Amygdala (tissue), 56 donors: Measurements from ENCODE around the gene MYCBP.

Experiments used
- DNase-seq, 56 donors: peaks; one replicate each; lab custom pipeline; 2025; lab: John Stamatoyannopoulos, UW

The MYCBP gene

GRCh38 chr1:38826886-38827285, 46.3 kb downstream of the MYCBP start:
- DNase-seq, result no peak

DNA sequence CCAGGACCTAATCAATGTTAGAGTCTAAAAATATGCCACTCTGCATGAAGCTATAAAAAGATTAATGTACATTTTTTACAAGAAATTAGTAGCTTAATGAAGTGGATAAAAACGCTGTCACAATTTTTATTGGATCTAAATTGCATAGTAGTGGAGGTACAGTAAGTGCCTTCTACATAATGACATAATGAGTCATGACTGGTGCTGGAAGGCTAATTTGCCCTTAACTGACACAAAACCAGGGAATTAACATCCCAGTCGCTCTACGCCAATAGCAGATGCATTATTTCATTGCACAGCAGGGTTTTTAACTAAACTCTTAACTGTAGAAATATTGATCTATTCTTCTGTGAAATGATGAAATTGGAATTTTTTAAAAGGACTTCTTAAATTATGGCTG, 46.9 kb downstream of the MYCBP start:
- no peak for DNase-seq

DNA sequence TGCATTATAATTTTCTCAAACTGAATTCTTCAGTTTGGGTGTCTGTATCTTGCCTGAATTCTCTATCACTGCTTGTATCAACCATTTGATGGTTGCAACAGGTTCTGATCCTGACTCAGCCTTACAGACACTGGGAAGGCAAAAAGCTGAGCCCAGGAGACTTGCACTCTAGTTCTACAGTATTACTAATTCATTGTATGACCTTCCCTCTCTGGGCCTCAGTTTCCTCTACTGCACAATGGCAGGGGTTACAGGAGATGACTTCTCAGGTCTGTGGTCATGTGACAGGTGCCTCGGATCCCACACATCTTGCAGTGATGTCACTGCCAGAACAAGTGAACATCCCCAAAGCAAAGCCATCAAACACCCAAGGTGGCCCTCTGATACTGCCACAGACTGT, 52.3 kb downstream of the MYCBP start:
- DNase-seq, result no peak

DNA sequence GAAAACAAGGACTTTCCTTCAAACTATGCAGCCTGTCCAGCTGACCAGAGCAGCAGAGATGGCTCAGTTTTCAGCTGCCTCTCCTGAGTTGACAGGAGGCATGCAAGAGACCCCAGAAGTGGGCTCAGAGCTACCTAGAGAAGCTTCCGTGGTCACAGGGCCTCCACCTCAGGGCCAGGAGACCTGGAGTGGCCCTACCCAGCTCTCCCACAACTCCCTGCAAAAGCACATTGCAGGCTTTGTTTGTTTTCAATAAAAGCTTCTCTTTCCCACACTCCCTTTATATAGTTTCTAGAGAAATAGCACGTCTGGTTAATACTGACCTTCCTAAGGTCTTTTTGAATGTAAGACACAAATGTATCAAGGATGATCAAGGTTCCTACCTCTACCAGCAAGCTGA, 53.6 kb downstream of the MYCBP start:
- no peak for DNase-seq

DNA sequence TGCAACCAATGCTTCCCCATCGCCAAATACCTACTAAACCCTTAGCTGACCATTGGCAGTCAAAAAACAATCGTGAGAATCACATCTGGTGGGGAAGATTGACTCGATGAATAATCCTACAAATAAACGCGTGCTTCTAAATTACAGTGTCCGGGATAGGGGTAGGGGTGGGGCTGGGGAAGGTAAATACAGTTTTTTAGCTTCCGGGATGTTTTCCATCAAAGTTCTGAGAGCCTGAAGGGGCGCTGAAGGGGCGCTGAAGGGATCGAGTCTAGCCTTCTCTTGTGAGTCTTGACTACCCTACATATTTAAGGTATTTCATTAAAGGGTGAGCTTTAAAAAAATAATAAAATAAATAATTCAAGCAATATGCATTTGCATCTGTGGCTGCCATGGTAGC, 54.1 kb downstream of the MYCBP start:
- no peak for DNase-seq

GRCh38 chr1:38818175-38818976, 54.8 kb downstream of the MYCBP start:
- DNase-seq, result peak in 10 of 56 donors; percentile 4 to 60 (median 15)

GRCh38 chr1:38817267-38818174, 55.6 kb downstream of the MYCBP start:
- no peak for DNase-seq

GRCh38 chr1:38815903-38816627, 57.1 kb downstream of the MYCBP start:
- DNase-seq, result peak in 4 of 56 donors; percentile 6 to 14 (median 10)

- DNase-seq, result no peak
Observed at GRCh38 chr1:38814984-38815464, 58.1 kb downstream of the MYCBP start.

GRCh38 chr1:38814444-38814983, 58.6 kb downstream of the MYCBP start:
- DNase-seq, result no peak

DNA sequence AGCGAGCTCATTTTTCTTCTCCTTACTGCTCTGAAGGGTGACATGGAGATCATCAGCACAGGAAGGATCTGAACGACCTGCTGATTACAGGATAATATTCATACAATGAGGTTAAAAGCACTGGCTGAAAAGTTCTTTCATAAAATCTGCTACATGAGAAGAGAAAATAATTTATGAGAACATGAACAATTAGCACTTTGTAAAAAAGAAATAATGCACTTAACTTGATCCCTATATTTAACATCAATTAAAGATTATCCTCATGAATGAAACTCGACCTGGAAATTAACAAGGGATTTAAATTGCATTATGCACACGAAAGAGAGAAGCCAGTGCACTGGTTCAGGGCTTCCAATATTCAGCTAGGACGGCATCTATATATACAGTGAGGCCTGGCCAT, 60.2 kb downstream of the MYCBP start:
- no peak for DNase-seq
